ENCODE results near the gene POLR3B.

DNA sequence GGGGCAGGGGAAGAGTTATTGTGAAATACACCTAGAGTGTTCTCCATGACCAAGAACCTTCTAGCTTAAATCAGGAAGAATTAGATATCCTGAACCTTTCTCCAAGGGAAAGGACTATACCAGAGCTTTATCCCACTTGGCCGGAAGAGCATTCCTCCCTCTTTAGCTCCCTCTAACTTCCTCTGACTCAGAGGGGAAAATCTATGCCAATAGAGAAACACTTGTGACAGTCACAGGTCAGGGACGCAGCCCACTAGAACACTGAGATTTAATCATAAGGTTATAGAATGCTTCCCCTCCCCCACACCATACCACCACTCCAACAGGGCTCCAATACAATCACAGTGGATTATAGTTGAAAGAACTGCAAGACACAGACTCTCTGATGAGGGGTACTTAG lies 169.8 kb downstream of the POLR3B start:
- TF ChIP-seq, protein P1, sequence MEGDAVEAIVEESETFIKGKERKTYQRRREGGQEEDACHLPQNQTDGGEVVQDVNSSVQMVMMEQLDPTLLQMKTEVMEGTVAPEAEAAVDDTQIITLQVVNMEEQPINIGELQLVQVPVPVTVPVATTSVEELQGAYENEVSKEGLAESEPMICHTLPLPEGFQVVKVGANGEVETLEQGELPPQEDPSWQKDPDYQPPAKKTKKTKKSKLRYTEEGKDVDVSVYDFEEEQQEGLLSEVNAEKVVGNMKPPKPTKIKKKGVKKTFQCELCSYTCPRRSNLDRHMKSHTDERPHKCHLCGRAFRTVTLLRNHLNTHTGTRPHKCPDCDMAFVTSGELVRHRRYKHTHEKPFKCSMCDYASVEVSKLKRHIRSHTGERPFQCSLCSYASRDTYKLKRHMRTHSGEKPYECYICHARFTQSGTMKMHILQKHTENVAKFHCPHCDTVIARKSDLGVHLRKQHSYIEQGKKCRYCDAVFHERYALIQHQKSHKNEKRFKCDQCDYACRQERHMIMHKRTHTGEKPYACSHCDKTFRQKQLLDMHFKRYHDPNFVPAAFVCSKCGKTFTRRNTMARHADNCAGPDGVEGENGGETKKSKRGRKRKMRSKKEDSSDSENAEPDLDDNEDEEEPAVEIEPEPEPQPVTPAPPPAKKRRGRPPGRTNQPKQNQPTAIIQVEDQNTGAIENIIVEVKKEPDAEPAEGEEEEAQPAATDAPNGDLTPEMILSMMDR (IDR thresholded peaks at IDR 0.05) = no peak
- TF ChIP-seq POLR2A (IDR thresholded peaks at IDR 0.05) = no peak
